Activated CD4-positive, alpha-beta T cell treated with anti-CD3 and anti-CD28 coated beads, Interleukin-2, amount 50 U/mL, for 4 hours (primary cell): ENCODE measurements around the gene ASB16.

ENCODE experiments used
- DNase-seq, 2 experiments: peaks; one replicate each; pipeline ENCODE4 v3.0.0-alpha.2; 2020

ASB16 gene

DNA sequence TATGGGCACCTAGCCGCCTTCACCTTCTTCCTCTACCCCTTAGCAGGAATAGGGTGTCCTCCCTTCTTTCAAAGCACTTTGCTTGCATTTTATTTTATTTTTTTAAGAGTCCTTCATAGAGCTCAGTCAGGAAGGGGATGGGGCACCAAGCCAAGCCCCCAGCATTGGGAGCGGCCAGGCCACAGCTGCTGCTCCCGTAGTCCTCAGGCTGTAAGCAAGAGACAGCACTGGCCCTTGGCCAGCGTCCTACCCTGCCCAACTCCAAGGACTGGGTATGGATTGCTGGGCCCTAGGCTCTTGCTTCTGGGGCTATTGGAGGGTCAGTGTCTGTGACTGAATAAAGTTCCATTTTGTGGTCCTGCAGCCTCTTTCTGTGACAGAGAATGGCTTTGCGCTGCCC lies 20.9 kb downstream of the ASB16 start:
- DNase-seq: no peak

DNA sequence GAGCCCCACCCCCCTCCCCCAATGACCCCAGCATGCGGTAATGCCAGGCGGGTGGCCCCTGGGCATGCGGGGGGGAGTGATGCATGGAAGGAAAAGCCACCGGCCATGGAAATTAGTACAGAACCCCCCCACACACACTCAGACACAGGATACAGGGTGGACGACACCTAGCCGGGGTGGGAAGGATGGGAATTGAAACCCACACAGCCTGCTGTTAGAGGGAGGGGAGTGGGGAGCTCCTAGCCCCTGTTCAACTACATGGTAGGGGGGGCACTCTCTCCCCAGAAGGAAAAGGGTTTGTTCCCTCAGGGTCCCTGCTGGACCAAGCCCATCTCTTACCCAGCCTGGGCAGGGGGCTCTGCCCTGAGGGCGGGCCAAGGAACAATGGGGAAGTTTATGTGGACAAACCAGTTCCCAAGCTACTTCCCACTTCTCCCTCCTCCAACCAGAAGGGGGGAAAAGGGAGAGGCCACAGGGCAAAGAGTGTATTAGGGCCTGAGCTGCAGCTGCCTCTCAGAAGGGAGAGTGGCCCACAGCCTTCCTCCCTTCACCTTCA lies 21.5 kb downstream of the ASB16 start:
- no peak for DNase-seq

DNA sequence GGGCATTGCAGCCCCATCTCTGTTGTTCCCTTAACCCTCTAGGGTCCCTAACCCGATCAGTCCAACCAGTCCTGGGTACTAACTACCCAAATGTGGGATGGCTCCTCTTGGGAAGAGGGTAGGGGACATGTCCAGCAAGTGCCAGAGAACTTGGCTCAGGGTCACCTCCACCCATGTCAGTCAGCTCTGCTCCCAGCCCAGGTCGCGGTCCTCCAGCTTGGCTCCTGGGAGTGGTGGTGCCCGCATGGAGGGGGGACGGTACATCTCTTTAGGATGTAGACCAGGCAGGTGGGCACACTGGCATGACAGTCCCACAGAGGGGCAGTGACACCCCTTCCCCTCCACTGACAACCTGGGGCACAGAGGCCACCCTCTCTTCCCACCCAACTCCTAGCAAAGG lies 22.2 kb downstream of the ASB16 start:
- DNase-seq: no peak

GRCh38 chr17:44193326-44194084 lies 23.0 kb downstream of the ASB16 start:
- DNase-seq: no peak

DNA sequence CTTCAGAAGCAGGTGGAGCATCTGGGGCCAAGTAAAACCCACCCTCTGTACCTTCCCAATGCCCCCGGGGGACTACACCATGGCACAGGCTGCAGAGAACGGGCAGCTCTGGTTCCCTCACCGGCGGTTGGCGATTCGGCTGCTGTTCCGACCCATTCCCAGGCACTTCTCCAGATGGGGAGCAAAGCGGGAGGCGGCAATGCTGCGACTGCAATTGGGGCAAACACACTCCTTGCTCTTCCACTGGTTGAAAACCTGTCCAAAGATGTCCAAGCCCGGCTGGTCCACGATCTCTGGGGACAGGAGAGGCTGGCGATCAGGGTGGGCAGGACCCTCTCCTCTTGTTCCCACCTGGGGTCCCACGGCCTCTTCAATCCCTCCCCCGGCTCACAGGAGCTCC lies 26.6 kb downstream of the ASB16 start:
- DNase-seq: no peak

DNA sequence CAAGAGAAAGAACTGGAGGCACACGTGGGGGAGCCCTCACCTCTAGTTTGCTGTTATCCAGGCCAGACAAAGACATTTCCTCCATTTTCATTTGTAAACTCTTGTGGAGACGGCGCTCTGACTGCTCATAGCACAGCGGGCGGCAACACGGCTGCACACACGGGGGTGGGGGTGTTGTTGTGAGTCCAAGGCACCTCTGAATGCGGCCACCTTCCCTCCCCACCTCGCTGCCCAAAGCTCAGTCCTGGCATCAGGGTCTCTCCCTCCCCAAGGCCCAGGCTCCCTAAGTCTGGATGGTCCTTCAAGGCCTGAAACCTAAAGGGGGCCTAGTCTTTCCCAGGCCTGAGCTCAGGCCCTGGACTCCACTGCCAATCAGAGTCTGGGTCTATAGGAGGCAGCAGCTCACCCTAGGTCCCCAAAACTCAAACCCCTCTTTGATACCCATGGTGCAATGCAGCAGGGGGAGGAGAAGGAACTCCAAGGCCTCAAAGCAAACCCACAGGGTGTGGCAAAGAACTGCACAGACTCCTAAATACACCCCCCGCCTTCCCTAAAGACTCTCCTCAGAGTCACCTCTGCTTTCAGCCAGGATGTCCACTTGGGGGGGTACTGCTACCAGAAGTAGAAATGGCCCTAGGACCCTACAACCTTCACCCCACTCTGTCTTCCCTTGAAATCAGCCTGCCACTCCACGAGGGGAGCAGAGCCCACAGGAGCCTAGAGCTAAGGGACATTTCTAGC lies 27.6 kb downstream of the ASB16 start:
- DNase-seq: peak; percentile 20 to 37

GRCh38 chr17:44198721-44199552 lies 28.4 kb downstream of the ASB16 start:
- peak; percentile 33 to 35 for DNase-seq

DNA sequence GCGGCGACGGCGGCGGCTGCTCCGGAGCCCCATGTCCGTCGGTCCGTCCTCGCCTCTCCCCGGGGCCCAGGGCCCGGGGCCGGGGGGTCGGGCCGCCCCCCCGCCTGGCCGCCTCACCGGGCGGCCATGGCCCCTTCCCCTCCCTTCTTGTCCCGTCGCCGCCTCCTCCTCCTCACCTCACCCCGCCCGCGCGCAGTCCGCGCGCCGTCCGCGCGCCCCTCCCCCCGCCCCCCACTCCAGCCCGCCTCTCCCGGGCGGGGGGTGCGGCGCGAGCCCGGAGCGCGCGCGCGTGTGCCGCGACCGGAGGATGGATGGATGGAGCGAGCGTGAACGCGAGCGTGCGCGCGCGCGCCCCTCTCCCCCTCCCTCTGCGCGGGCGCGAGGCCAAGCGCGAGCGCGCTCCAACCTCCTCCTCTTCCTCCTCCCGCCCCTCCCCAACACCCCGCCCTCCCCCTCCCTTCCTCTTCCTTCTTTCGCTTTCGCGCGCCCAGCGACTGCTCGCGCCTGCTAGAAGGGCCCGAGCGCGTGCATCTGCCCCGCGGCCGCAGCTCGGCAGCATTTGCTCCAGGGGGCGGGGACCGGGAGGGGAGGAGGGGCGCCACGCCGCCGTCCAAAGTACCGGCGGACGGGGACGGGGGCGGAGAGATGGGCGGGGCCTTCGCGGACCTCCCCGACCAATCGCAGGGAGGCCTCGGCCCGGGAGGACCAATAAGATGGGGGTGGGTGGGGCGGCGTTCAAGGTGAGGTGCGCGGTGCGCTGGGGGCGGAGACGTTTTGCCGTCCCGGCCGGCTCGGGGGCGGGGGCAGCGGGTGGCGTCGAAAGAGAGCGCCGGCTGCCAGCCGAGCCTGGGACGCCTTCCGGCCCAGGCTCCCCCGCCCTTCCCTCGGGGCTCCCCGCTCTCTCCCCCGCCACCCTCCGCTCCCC lies 29.3 kb downstream of the ASB16 start, which contains the start of gene ATXN7L3:
ATXN7L3 (minus strand) TSS at position 332 of the 925 bp plus-strand sequence. CDS start 1,814 bp downstream, outside the sequence.
- peak; percentile 100 for DNase-seq

DNA sequence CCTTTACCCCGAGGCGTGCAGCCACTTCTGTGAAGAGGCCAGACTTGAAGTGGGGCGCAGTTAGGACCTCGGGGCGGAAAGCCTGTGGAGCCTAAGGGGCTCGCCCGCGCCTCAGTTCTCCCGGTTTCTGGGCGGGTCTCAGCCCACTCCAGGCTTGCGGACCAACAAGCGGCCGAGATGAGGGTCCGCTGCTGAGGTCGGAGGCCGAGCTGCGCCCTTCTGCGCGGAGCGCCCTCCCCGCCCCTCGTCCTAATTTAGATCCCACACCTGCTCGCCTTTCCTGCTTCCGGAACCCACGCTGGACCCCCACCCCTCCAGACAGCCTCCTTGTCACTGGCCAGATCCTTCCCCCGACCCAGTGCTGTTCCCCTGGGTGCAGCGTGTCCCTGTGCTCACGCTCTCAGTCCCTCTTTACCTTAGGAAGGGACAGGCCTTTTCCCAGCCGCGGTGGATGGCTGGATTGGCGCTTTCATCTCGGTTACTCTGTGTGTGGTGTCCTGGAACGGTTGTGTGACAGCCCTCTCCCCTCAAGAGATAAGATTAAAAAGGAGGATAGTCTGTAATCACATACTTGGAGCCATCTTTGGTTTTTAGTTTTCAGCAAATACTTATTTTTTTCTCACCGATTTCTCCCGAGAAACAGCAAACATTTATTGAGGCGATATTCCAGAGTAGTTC lies 30.1 kb downstream of the ASB16 start:
- DNase-seq: no peak

GRCh38 chr17:44202756-44203155 lies 32.3 kb downstream of the ASB16 start:
- DNase-seq: no peak

GRCh38 chr17:44203731-44204440 lies 33.4 kb downstream of the ASB16 start:
- peak; percentile 38 for DNase-seq

GRCh38 chr17:44204441-44204882 lies 34.0 kb downstream of the ASB16 start:
- DNase-seq: no peak

- DNase-seq: no peak
These were observed 35.7 kb downstream of the ASB16 start for GRCh38 chr17:44205962-44206824.

DNA sequence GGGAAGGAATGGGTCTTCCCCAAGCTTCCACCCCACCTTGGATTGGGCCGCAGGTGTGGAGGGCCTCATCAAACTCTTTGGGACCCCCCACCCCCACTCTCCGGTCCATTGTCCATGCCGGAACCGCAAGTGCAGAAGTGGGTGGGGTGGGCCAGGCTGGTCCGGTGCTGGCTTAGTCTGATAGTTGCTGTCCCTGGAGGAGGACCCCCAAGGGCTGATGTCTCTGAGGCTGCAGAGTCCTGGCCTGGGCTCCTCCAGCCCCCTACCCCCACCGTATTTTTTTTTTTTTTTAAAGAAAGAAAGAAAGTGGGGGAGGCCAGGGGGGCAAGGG lies 36.3 kb downstream of the ASB16 start:
- no peak for DNase-seq

GRCh38 chr17:44207319-44207718 lies 36.8 kb downstream of the ASB16 start:
- DNase-seq: no peak

GRCh38 chr17:44207743-44208142 lies 37.2 kb downstream of the ASB16 start:
- DNase-seq: no peak

DNA sequence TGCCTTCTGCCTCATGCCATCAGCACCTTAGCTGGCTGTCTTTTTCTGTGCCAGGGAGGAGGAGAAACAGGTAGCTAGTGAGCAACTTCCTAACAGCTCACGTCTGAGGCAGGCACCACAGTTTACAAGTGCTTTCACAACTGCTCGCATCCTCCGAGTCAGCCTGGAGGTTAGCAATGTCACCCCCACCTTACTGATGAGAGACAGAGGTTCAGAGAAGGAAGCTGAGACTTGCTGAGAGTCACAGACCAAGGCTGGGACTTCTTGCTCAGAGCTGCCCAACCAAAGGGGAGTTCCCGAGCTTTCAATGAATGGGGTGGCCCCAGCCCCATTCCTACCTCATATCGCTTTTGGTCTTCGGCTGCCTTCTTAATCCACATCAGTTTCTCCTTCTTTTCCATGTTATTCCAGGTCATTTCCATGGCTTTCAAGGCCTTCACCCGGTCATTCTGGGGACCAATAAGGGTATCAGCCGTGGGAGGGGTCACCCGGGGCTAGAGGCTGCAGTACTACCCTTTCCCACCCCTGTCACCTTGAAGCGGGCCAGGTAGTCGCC lies 39.4 kb downstream of the ASB16 start:
- peak; percentile 18 to 27 for DNase-seq

- DNase-seq: peak; percentile 85 to 87
These were observed 40.1 kb downstream of the ASB16 start for GRCh38 chr17:44210342-44211192.
